Measurements from ENCODE around the gene YPEL5. TPM values are rescaled to one million over a fixed set of nuclear protein-coding genes. Genes with fewer than 3 reads are reported as not detected.

Gene YPEL5
- total and polyA plus RNA-seq, 2 donors (not counting 1 experiment from before 2014, with no cell fraction given) = 94.7 to 159 TPM

DNA sequence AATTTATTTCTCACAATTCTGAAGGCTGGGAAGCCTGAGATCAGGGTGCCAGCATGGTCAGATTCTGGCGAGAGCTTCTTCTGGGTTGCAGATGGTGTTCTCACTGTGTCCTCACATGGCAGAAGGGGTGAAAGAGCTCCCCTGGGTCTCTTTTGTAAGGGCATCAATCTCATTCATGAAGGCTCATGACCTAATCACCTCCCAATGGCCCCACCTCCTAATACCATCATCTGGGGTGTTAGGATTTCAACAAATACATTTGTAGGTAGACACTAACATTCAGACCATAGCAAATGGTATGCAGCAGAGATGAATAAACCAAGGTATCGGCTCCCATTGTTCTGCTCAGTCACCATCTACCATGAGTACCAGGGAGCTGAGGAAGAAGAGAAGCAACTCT, 32.7 kb downstream of the YPEL5 start:
- H3K79me2 ChIP-seq (ENCODE audit: control insufficient read depth, insufficient read depth, low read length) = no peaks in the 10 kb centered on the region
- H3K9me3 ChIP-seq (ENCODE audit: control insufficient read depth, insufficient read depth, low read depth, low read length) = no peaks in the 10 kb centered on the region
- H3K4me3 ChIP-seq (replicated peaks in 1 of 4; ENCODE audit: control extremely low read depth in 1 of 4, insufficient read depth in 1 of 4, low read depth in 3 of 4, low read length in 4 of 4) = no peak overlapping the region
- no peaks in the 10 kb centered on the region for H3K36me3 ChIP-seq (ENCODE audit: control insufficient read depth, insufficient read depth, low read length)
- TF ChIP-seq EZH2 (IDR thresholded peaks at IDR 0.05; ENCODE audit: low read length, missing control alignments) = no peak
- TF ChIP-seq, protein P1, sequence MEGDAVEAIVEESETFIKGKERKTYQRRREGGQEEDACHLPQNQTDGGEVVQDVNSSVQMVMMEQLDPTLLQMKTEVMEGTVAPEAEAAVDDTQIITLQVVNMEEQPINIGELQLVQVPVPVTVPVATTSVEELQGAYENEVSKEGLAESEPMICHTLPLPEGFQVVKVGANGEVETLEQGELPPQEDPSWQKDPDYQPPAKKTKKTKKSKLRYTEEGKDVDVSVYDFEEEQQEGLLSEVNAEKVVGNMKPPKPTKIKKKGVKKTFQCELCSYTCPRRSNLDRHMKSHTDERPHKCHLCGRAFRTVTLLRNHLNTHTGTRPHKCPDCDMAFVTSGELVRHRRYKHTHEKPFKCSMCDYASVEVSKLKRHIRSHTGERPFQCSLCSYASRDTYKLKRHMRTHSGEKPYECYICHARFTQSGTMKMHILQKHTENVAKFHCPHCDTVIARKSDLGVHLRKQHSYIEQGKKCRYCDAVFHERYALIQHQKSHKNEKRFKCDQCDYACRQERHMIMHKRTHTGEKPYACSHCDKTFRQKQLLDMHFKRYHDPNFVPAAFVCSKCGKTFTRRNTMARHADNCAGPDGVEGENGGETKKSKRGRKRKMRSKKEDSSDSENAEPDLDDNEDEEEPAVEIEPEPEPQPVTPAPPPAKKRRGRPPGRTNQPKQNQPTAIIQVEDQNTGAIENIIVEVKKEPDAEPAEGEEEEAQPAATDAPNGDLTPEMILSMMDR (conservative IDR thresholded peaks at IDR 0.05 in 1 of 2, IDR thresholded peaks at IDR 0.05 in 1 of 2; ENCODE audit: low read depth in 1 of 2, low read length in 2 of 2) = no peak
- no peak overlapping the region for H3K9ac ChIP-seq (ENCODE audit: insufficient read depth, low read length)
- no peak for DNase-seq (ENCODE audit: low read depth in 2 of 2)
- no peak overlapping the region for H2AFZ ChIP-seq (ENCODE audit: low read length)
- H3K27ac ChIP-seq (ENCODE audit: insufficient read depth, low read length) = no peak overlapping the region
- H3K27me3 ChIP-seq (ENCODE audit: control insufficient read depth, insufficient read depth, low read length) = peaks cover 4% of the 10 kb centered on the region
- H3K4me2 ChIP-seq (ENCODE audit: extremely low read depth, insufficient read depth, low read length) = no peak overlapping the region
- no peaks in the 10 kb centered on the region for H4K20me1 ChIP-seq (ENCODE audit: control insufficient read depth, extremely low read depth, insufficient read depth, low read length)
- no peaks in the 10 kb centered on the region for H3K4me1 ChIP-seq (ENCODE audit: control insufficient read depth, extremely low read depth, insufficient read depth, low read length)

- Histone ChIP-seq H3K4me2 (ENCODE audit: extremely low read depth, insufficient read depth, low read length) (no peak overlapping the region), H3K27me3 (ENCODE audit: control insufficient read depth, insufficient read depth, low read length) (peaks cover 4% of the 10 kb centered on the region), H3K4me3 (replicated peaks in 1 of 4; ENCODE audit: control extremely low read depth in 1 of 4, insufficient read depth in 1 of 4, low read depth in 3 of 4, low read length in 4 of 4) (no peak overlapping the region), H3K4me1 (ENCODE audit: control insufficient read depth, extremely low read depth, insufficient read depth, low read length) (no peaks in the 10 kb centered on the region), H3K79me2 (ENCODE audit: control insufficient read depth, insufficient read depth, low read length) (no peaks in the 10 kb centered on the region), H3K9ac (ENCODE audit: insufficient read depth, low read length) (no peak overlapping the region), H2AFZ (ENCODE audit: low read length) (no peak overlapping the region), H3K9me3 (ENCODE audit: control insufficient read depth, insufficient read depth, low read depth, low read length) (no peaks in the 10 kb centered on the region), H4K20me1 (ENCODE audit: control insufficient read depth, extremely low read depth, insufficient read depth, low read length) (no peaks in the 10 kb centered on the region), H3K27ac (ENCODE audit: insufficient read depth, low read length) (no peak overlapping the region), H3K36me3 (ENCODE audit: control insufficient read depth, insufficient read depth, low read length) (no peaks in the 10 kb centered on the region)
- DNase-seq (ENCODE audit: low read depth in 2 of 2) = no peak
- TF ChIP-seq EZH2 (IDR thresholded peaks at IDR 0.05; ENCODE audit: low read length, missing control alignments) = no peak
- TF ChIP-seq, protein P1 (conservative IDR thresholded peaks at IDR 0.05 in 1 of 2, IDR thresholded peaks at IDR 0.05 in 1 of 2; ENCODE audit: low read depth in 1 of 2, low read length in 2 of 2) = no peak
Observed at GRCh38 chr2:30180226-30180625, 33.4 kb downstream of the YPEL5 start.

GRCh38 chr2:30181176-30181575, 34.4 kb downstream of the YPEL5 start:
- no peak overlapping the region for H3K4me3 ChIP-seq (replicated peaks in 1 of 4; ENCODE audit: control extremely low read depth in 1 of 4, insufficient read depth in 1 of 4, low read depth in 3 of 4, low read length in 4 of 4)
- no peak overlapping the region for H3K9ac ChIP-seq (ENCODE audit: insufficient read depth, low read length)
- no peaks in the 10 kb centered on the region for H3K4me1 ChIP-seq (ENCODE audit: control insufficient read depth, extremely low read depth, insufficient read depth, low read length)
- no peaks in the 10 kb centered on the region for H4K20me1 ChIP-seq (ENCODE audit: control insufficient read depth, extremely low read depth, insufficient read depth, low read length)
- H2AFZ ChIP-seq (ENCODE audit: low read length) = no peak overlapping the region
- H3K9me3 ChIP-seq (ENCODE audit: control insufficient read depth, insufficient read depth, low read depth, low read length) = no peaks in the 10 kb centered on the region
- H3K79me2 ChIP-seq (ENCODE audit: control insufficient read depth, insufficient read depth, low read length) = no peaks in the 10 kb centered on the region
- no peak for DNase-seq (ENCODE audit: low read depth in 2 of 2)
- no peak overlapping the region for H3K4me2 ChIP-seq (ENCODE audit: extremely low read depth, insufficient read depth, low read length)
- no peak overlapping the region for H3K27ac ChIP-seq (ENCODE audit: insufficient read depth, low read length)
- TF ChIP-seq EZH2 (IDR thresholded peaks at IDR 0.05; ENCODE audit: low read length, missing control alignments) = no peak
- TF ChIP-seq, protein P1 (conservative IDR thresholded peaks at IDR 0.05 in 1 of 2, IDR thresholded peaks at IDR 0.05 in 1 of 2; ENCODE audit: low read depth in 1 of 2, low read length in 2 of 2) = no peak
- H3K36me3 ChIP-seq (ENCODE audit: control insufficient read depth, insufficient read depth, low read length) = no peaks in the 10 kb centered on the region
- H3K27me3 ChIP-seq (ENCODE audit: control insufficient read depth, insufficient read depth, low read length) = peaks cover 4% of the 10 kb centered on the region

All from fibroblast of lung (primary cell).